OCI-LY7 (cell line): ENCODE measurements around the gene SMOC2.

ENCODE experiments used
- EZH2phosphoT487 ChIP-seq: fragments of 200-600 bp; sonication (generic); IDR thresholded peaks from 2 replicates; pipeline ENCODE4 v1.6.1; 2018; ENCODE audit warnings: low read depth, borderline replicate concordance, mild to moderate bottlenecking, mixed run types, antibody characterized with exemption, low read length, moderate library complexity, mixed read lengths
- TF ChIP-seq, protein P1 (sequence below): fragments of 200-600 bp; sonication (generic); conservative IDR thresholded peaks from 2 replicates; pipeline ENCODE4 v1.5.1; 2014; ENCODE audit warnings: mild to moderate bottlenecking, antibody characterized with exemption, low read length, moderate library complexity, mixed read lengths

DNA sequence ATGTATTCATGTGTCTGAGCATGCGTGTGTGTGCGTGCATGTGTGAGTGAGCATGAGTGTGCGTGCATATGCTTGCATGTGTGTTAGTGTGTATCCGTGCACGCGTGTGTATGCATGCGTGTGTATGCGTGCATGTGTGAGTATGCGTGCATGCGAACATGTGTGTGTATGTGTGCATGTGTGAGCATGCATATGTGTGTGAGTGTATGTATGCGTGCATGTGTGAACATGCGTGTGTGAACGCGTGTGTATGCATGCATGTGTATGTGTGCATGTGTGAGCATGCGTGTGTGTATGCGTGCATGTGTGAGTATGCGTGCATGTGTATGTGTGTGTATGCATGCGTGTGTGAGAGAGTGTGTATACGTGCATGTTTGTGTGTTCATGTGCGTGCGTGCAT, 77.9 kb downstream of the SMOC2 start:
- TF ChIP-seq, protein P1, sequence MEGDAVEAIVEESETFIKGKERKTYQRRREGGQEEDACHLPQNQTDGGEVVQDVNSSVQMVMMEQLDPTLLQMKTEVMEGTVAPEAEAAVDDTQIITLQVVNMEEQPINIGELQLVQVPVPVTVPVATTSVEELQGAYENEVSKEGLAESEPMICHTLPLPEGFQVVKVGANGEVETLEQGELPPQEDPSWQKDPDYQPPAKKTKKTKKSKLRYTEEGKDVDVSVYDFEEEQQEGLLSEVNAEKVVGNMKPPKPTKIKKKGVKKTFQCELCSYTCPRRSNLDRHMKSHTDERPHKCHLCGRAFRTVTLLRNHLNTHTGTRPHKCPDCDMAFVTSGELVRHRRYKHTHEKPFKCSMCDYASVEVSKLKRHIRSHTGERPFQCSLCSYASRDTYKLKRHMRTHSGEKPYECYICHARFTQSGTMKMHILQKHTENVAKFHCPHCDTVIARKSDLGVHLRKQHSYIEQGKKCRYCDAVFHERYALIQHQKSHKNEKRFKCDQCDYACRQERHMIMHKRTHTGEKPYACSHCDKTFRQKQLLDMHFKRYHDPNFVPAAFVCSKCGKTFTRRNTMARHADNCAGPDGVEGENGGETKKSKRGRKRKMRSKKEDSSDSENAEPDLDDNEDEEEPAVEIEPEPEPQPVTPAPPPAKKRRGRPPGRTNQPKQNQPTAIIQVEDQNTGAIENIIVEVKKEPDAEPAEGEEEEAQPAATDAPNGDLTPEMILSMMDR: no peak
- TF ChIP-seq EZH2phosphoT487: no peak
